ENCODE measurements around the gene CGREF1. TPM values are rescaled to one million over a fixed set of nuclear protein-coding genes. Genes with fewer than 3 reads are reported as not detected.
A peak's percentile ranks its signal among the peaks of the same experiment; 100 is the strongest.

Gene CGREF1
- total RNA-seq, 1 experiment from 2014 or later, result 18.7 TPM

DNA sequence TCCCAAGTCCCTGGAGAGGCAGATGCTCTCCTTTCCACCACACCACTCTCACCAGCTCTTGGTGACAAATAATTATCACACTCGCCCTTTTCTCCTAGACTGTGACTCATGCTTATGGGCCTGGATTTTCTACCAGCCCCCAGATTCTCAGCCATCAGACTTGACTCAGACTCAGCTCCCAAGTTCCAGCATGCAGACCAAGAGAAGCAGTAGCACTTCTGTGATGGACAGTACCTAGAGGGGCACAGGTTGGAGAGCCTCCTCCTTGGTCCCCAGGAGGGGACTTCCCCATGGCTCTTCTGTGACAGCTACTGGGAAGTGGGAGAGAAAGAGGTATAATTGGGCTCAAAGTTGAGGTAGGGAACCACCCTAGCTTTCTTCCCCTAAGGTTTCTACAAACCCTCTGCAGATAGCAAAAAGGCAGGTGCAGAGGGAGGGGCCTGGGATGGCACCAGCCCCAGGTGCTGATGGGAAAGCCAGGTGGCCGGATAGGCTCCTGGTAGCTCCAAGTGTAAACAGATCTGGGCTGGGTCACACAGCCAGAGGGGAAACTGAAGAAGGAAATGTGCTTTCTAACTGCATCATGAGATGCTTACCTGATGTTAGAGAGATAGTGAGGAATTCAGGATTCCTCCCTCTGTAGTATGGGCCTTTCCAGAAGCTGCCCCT, 34.0 kb upstream of the CGREF1 start:
- Histone ChIP-seq H2AFZ (ENCODE audit: low read length) (no peak overlapping the region), H3K36me3 (ENCODE audit: low read depth, low read length) (no peaks in the 10 kb centered on the region), H3K4me3 (ENCODE audit: low read length) (no peak overlapping the region), H3K4me2 (ENCODE audit: low read length) (no peak overlapping the region), H3K27ac (ENCODE audit: low read length) (no peak overlapping the region), H4K20me1 (ENCODE audit: low read length) (no peaks in the 10 kb centered on the region), H3K9me3 (ENCODE audit: low read length) (no peaks in the 10 kb centered on the region), H3F3A (ENCODE audit: low read length, unreplicated experiment) (no peaks in the 10 kb centered on the region), H3K9ac (ENCODE audit: low read length) (no peak overlapping the region), H3K79me2 (ENCODE audit: low read length) (no peaks in the 10 kb centered on the region), H3K27me3 (ENCODE audit: low read length) (no peaks in the 10 kb centered on the region), H3K9me2 (replicated peaks; ENCODE audit: low read length) (no peaks in the 10 kb centered on the region), H3K4me1 (ENCODE audit: insufficient read depth, low read length) (no peaks in the 10 kb centered on the region)
- CTCF ChIA-PET, result no interaction called here
- ATAC-seq (0 out of 2 replicates have a peak, but pooled peaks have one; percentile 18), DNase-seq (peak; percentile 11)
- intact Hi-C loops (cut with micrococcal nuclease), result no loop called here
- TF ChIP-seq EZH2phosphoT487 (IDR thresholded peaks at IDR 0.05; ENCODE audit: borderline replicate concordance, low read length) (no peak), EZH2 (IDR thresholded peaks at IDR 0.05; ENCODE audit: low read length, unreplicated experiment) (no peak)
- BruUV-seq (replicated peaks), result no TSS peak
- POLR2A ChIA-PET (ENCODE audit: unreplicated experiment), result no interaction called here

DNA sequence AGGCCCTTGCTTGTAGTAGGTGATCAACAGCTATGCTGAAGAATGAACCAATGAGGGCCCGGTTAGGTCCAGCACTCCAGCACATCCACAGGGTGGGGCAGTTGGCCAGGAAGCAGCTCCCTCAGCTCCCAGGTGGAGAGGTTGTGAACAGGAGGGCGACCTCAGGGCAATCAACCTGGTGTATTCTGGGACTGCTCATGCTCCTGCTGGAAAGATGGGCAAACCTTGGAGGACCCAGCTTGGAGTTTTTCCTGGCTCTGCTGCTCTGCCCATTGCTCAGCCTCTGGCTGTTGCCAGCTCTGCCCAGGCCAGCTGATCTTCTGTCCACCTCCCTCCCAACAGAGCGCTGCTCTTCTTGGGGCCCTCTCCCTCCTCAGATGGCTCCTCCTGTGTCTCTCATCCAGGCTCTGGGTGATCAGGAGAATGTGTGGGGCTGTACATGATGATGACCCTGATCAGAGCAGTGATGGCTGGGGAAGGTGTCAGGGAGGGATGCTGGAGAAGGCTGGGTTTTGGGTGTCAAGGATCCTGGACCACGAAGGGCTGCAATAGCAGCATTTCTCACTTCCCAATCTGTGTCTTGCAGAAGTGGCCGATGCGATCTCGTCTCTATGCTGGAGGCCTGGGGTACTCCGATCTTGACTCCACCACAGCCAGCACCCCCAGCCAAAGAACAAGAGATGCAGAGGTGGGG, 33.3 kb upstream of the CGREF1 start:
- ChIA-PET CTCF (no interaction called here), POLR2A (ENCODE audit: unreplicated experiment) (interaction anchor here (0.6 kb wide), 1 partner anchor 12 kb away, joined by 4 read pairs; no protein-coding TSS in a partner anchor)
- intact Hi-C loops (cut with micrococcal nuclease), result no loop called here
- Histone ChIP-seq H3K4me1 (ENCODE audit: insufficient read depth, low read length) (no peaks in the 10 kb centered on the region), H3K9me2 (replicated peaks; ENCODE audit: low read length) (no peaks in the 10 kb centered on the region), H2AFZ (ENCODE audit: low read length) (no peak overlapping the region), H3K9me3 (ENCODE audit: low read length) (no peaks in the 10 kb centered on the region), H3K27ac (ENCODE audit: low read length) (no peak overlapping the region), H4K20me1 (ENCODE audit: low read length) (no peaks in the 10 kb centered on the region), H3K27me3 (ENCODE audit: low read length) (no peaks in the 10 kb centered on the region), H3F3A (ENCODE audit: low read length, unreplicated experiment) (no peaks in the 10 kb centered on the region), H3K79me2 (ENCODE audit: low read length) (no peaks in the 10 kb centered on the region), H3K9ac (ENCODE audit: low read length) (no peak overlapping the region), H3K4me2 (ENCODE audit: low read length) (no peak overlapping the region), H3K4me3 (ENCODE audit: low read length) (no peak overlapping the region), H3K36me3 (ENCODE audit: low read depth, low read length) (no peaks in the 10 kb centered on the region)
- DNase-seq (peak; percentile 18), ATAC-seq (no peak)
- no peak for TF ChIP-seq EZH2 (IDR thresholded peaks at IDR 0.05; ENCODE audit: low read length, unreplicated experiment)
- TF ChIP-seq, protein P1, sequence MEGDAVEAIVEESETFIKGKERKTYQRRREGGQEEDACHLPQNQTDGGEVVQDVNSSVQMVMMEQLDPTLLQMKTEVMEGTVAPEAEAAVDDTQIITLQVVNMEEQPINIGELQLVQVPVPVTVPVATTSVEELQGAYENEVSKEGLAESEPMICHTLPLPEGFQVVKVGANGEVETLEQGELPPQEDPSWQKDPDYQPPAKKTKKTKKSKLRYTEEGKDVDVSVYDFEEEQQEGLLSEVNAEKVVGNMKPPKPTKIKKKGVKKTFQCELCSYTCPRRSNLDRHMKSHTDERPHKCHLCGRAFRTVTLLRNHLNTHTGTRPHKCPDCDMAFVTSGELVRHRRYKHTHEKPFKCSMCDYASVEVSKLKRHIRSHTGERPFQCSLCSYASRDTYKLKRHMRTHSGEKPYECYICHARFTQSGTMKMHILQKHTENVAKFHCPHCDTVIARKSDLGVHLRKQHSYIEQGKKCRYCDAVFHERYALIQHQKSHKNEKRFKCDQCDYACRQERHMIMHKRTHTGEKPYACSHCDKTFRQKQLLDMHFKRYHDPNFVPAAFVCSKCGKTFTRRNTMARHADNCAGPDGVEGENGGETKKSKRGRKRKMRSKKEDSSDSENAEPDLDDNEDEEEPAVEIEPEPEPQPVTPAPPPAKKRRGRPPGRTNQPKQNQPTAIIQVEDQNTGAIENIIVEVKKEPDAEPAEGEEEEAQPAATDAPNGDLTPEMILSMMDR (conservative IDR thresholded peaks at IDR 0.05; ENCODE audit: low read depth, low read length), result 0 out of 2 replicates have a peak, but pooled peaks have one; percentile 18
- TF ChIP-seq EZH2phosphoT487 (IDR thresholded peaks at IDR 0.05; ENCODE audit: borderline replicate concordance, low read length), result no peak
- no TSS peak for BruUV-seq (replicated peaks)

DNA sequence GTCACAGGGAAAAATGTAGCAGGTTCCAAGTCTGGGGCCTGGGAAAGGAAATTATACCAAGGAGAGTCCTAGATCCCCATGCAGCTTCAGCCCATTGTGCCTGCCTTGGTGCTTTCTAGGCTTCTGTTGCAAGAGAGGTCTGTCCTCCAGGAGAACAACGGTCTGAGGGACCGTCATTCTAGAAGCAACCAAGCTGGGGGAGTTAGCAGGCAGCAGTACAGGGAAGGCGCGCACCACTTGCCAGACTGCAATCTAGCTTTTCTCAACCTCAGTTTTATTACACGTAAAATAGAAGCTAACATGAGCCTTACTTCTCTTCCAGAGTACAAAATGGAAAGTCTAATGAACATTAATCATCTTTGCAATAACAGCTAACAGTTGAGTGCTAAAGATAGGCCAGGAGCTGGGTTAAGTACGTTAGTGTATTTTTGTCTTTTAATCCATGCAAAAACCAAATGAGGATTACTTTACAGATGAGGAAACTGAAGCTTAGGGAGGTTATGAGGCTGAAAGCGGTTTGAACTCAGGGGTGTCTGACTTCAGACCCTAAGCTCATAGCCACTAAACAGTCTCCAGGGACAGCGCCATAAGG, 31.8 kb upstream of the CGREF1 start:
- no peaks in the 10 kb centered on the region for H3K79me2 ChIP-seq (ENCODE audit: low read length)
- ATAC-seq (no peak), DNase-seq (no peak)
- H3F3A ChIP-seq (ENCODE audit: low read length, unreplicated experiment), result no peaks in the 10 kb centered on the region
- no peak overlapping the region for H2AFZ ChIP-seq (ENCODE audit: low read length)
- ChIA-PET POLR2A (ENCODE audit: unreplicated experiment) (no interaction called here), CTCF (no interaction called here)
- no TSS peak for BruUV-seq (replicated peaks)
- intact Hi-C loops (cut with micrococcal nuclease), result no loop called here
- H3K36me3 ChIP-seq (ENCODE audit: low read depth, low read length), result no peaks in the 10 kb centered on the region
- no peaks in the 10 kb centered on the region for H3K27me3 ChIP-seq (ENCODE audit: low read length)
- H3K9me2 ChIP-seq (replicated peaks; ENCODE audit: low read length), result no peaks in the 10 kb centered on the region
- no peak overlapping the region for H3K9ac ChIP-seq (ENCODE audit: low read length)
- no peak overlapping the region for H3K4me2 ChIP-seq (ENCODE audit: low read length)
- H3K4me1 ChIP-seq (ENCODE audit: insufficient read depth, low read length), result no peaks in the 10 kb centered on the region
- no peak overlapping the region for H3K27ac ChIP-seq (ENCODE audit: low read length)
- no peaks in the 10 kb centered on the region for H3K9me3 ChIP-seq (ENCODE audit: low read length)
- no peaks in the 10 kb centered on the region for H4K20me1 ChIP-seq (ENCODE audit: low read length)
- no peak for TF ChIP-seq EZH2 (IDR thresholded peaks at IDR 0.05; ENCODE audit: low read length, unreplicated experiment)
- no peak for TF ChIP-seq EZH2phosphoT487 (IDR thresholded peaks at IDR 0.05; ENCODE audit: borderline replicate concordance, low read length)
- TF ChIP-seq, protein P1 (conservative IDR thresholded peaks at IDR 0.05; ENCODE audit: low read depth, low read length), result no peak
- H3K4me3 ChIP-seq (ENCODE audit: low read length), result no peak overlapping the region

Data from PC-3 (cell line).